Measurements from ENCODE around the gene PET100. TPM values are rescaled to one million over a fixed set of nuclear protein-coding genes. Genes with fewer than 3 reads are reported as not detected.

PET100 gene
- total RNA-seq: 100 to 1,000 TPM; 149 to 182 TPM
- 93.5 TPM for polyA plus RNA-seq (2013, experiment 1 of 2)
- polyA plus RNA-seq (2013, experiment 2 of 2): 92.2 TPM
- long read RNA-seq, experiment 1, partial matches to known transcripts: 1 of 8 reads
- long read RNA-seq, experiment 1, other reads (novel, unspliced or antisense): 4 of 8 reads
- long read RNA-seq, experiment 2, transcript PET100-202 (4 exons, 719 nt): major isoform, 43 of 45 reads
- long read RNA-seq, experiment 2, partial matches to known transcripts: 0 of 45 reads
- long read RNA-seq, experiment 2, other reads (novel, unspliced or antisense): 1 of 45 reads
- long read RNA-seq, experiment 3, transcript PET100-202 (4 exons, 719 nt): major isoform, 16 of 23 reads
- long read RNA-seq, experiment 3, partial matches to known transcripts: 4 of 23 reads
- long read RNA-seq, experiment 3, other reads (novel, unspliced or antisense): 1 of 23 reads
- long read RNA-seq, experiment 4, partial matches to known transcripts: 0 of 3 reads
- long read RNA-seq, experiment 4, other reads (novel, unspliced or antisense): 0 of 3 reads

GRCh38 chr19:7629347-7630054 is at the start of gene PET100, which contains the start of gene XAB2:
Gene PET100, plus strand, starts transcription at chr19:7629793. Its CDS starts 41 bp downstream, at chr19:7629834.
Gene XAB2, minus strand, starts transcription at chr19:7629545. Its CDS starts 18 bp downstream, at chr19:7629527.
- H3K9me3 ChIP-seq (ENCODE audit: control insufficient read depth, low read length): no peaks in the 10 kb centered on the region
- peak within 1 kb of the TSS; percentile 83 for H3K27ac ChIP-seq (ENCODE audit: low read depth, low read length)
- Mint-ChIP-seq H3K4me1 (peaks cover 17% of the 10 kb centered on the region), H3K27ac (peak within 1 kb of the TSS; percentile 100), H3K4me3 (peak within 1 kb of the TSS; percentile 94), H3K9me3 (no peaks in the 10 kb centered on the region), H3K36me3 (ENCODE audit: low read depth) (peaks cover 12% of the 10 kb centered on the region), H3K27me3 (ENCODE audit: insufficient read depth) (peaks cover 6% of the 10 kb centered on the region)
- H3K9ac ChIP-seq (ENCODE audit: extremely low read depth, low read length, poor library complexity, severe bottlenecking): peak within 1 kb of the TSS; percentile 99
- peak; percentile 98 for DNase-seq
- no peak for TF ChIP-seq CTCF (conservative IDR thresholded peaks at IDR 0.05)
- peaks cover 2% of the 10 kb centered on the region for H3K27me3 ChIP-seq (ENCODE audit: control insufficient read depth, insufficient read depth, low read length, poor library complexity, severe bottlenecking)
- H3K36me3 ChIP-seq (ENCODE audit: control insufficient read depth, insufficient read depth, low read length): peaks cover 19% of the 10 kb centered on the region
- peak within 1 kb of the TSS; percentile 96 for H3K4me3 ChIP-seq (ENCODE audit: low read length)
- H3K4me1 ChIP-seq (ENCODE audit: control insufficient read depth, insufficient read depth, low read length): no peaks in the 10 kb centered on the region
- WGBS, 2 experiments (ENCODE audit: insufficient coverage in 1 of 2, insufficient read length in 1 of 2): 0% methylated on average over 38 to 40 of the region's 40 CpGs

- H3K36me3 ChIP-seq (ENCODE audit: control insufficient read depth, insufficient read depth, low read length): no peaks in the 10 kb centered on the region
- no peaks in the 10 kb centered on the region for H3K9me3 Mint-ChIP-seq
- WGBS, 2 experiments (ENCODE audit: insufficient coverage in 1 of 2, insufficient read length in 1 of 2): 78 to 82% methylated on average over 5 to 11 of the region's 11 CpGs
- H3K27me3 Mint-ChIP-seq (ENCODE audit: insufficient read depth): peaks cover 33% of the 10 kb centered on the region
- no peak overlapping the region for H3K4me3 ChIP-seq (ENCODE audit: low read length)
- no peak for DNase-seq
- no peaks in the 10 kb centered on the region for H3K4me1 ChIP-seq (ENCODE audit: control insufficient read depth, insufficient read depth, low read length)
- no peak overlapping the region for H3K9ac ChIP-seq (ENCODE audit: extremely low read depth, low read length, poor library complexity, severe bottlenecking)
- H3K27ac Mint-ChIP-seq: no peak overlapping the region
- H3K4me1 Mint-ChIP-seq: no peaks in the 10 kb centered on the region
- no peak for TF ChIP-seq CTCF (conservative IDR thresholded peaks at IDR 0.05)
- no peaks in the 10 kb centered on the region for H3K36me3 Mint-ChIP-seq (ENCODE audit: low read depth)
- H3K27ac ChIP-seq (ENCODE audit: low read depth, low read length): no peak overlapping the region
- H3K9me3 ChIP-seq (ENCODE audit: control insufficient read depth, low read length): no peaks in the 10 kb centered on the region
- H3K4me3 Mint-ChIP-seq: no peak overlapping the region
- peaks cover 9% of the 10 kb centered on the region for H3K27me3 ChIP-seq (ENCODE audit: control insufficient read depth, insufficient read depth, low read length, poor library complexity, severe bottlenecking)
Measured at GRCh38 chr19:7582446-7582845, 47.1 kb upstream of the PET100 start.

GRCh38 chr19:7589822-7590221 is 39.8 kb upstream of the PET100 start:
- Histone ChIP-seq H3K27me3 (ENCODE audit: control insufficient read depth, insufficient read depth, low read length, poor library complexity, severe bottlenecking) (no peaks in the 10 kb centered on the region), H3K9me3 (ENCODE audit: control insufficient read depth, low read length) (no peaks in the 10 kb centered on the region), H3K27ac (ENCODE audit: low read depth, low read length) (no peak overlapping the region), H3K4me1 (ENCODE audit: control insufficient read depth, insufficient read depth, low read length) (no peaks in the 10 kb centered on the region), H3K9ac (ENCODE audit: extremely low read depth, low read length, poor library complexity, severe bottlenecking) (no peak overlapping the region), H3K4me3 (ENCODE audit: low read length) (no peak overlapping the region), H3K36me3 (ENCODE audit: control insufficient read depth, insufficient read depth, low read length) (no peaks in the 10 kb centered on the region)
- 91 to 94% methylated on average over 7 of the region's 7 CpGs for WGBS, 2 experiments (ENCODE audit: insufficient coverage in 1 of 2, insufficient read length in 1 of 2)
- no peak for TF ChIP-seq CTCF (conservative IDR thresholded peaks at IDR 0.05)
- Mint-ChIP-seq H3K36me3 (ENCODE audit: low read depth) (no peaks in the 10 kb centered on the region), H3K4me3 (no peak overlapping the region), H3K27me3 (ENCODE audit: insufficient read depth) (peaks cover 27% of the 10 kb centered on the region), H3K9me3 (no peaks in the 10 kb centered on the region), H3K27ac (no peak overlapping the region), H3K4me1 (no peaks in the 10 kb centered on the region)
- no peak for DNase-seq

Data from endodermal cell (in vitro differentiated cells).